Omental fat pad (tissue), 4 donors: ENCODE data around the gene SOAT2. TPM values are rescaled to one million over a fixed set of nuclear protein-coding genes. Genes with fewer than 3 reads are reported as not detected.

Experiments used
- ATAC-seq: fragments of 150-250 bp; one replicate; pipeline ENCODE4 v1.9.1; 2016; ENCODE audit warnings: mild to moderate bottlenecking, moderate library complexity; ENCODE audit not compliant: low FRiP score
- DNase-seq: peaks from one replicate; pipeline ENCODE4 v3.0.0-alpha.2; 2019; ENCODE audit warnings: low spot score
- total RNA-seq, 4 donors: library from RNA; depleted of rRNA; stranded (reverse); fragments of >200 nt; gene quantifications; one replicate each; pipeline ENCODE4 v1.1.0, GENCODE V29; 2016
- TF ChIP-seq, protein P1 (sequence below), 3 donors: fragments of 450-650 bp; IDR thresholded peaks; one replicate each; pipeline ENCODE4 v1.5.1; 2016 to 2017; ENCODE audit warnings: antibody characterized with exemption in 3 of 3, mild to moderate bottlenecking in 3 of 3, moderate library complexity in 2 of 3

Gene SOAT2
- total RNA-seq, 4 donors from 2014 or later: not detected

GRCh38 chr12:53115112-53115890, 12.0 kb downstream of the SOAT2 start:
- ATAC-seq (no peak), DNase-seq (no peak)
- TF ChIP-seq, protein P1, sequence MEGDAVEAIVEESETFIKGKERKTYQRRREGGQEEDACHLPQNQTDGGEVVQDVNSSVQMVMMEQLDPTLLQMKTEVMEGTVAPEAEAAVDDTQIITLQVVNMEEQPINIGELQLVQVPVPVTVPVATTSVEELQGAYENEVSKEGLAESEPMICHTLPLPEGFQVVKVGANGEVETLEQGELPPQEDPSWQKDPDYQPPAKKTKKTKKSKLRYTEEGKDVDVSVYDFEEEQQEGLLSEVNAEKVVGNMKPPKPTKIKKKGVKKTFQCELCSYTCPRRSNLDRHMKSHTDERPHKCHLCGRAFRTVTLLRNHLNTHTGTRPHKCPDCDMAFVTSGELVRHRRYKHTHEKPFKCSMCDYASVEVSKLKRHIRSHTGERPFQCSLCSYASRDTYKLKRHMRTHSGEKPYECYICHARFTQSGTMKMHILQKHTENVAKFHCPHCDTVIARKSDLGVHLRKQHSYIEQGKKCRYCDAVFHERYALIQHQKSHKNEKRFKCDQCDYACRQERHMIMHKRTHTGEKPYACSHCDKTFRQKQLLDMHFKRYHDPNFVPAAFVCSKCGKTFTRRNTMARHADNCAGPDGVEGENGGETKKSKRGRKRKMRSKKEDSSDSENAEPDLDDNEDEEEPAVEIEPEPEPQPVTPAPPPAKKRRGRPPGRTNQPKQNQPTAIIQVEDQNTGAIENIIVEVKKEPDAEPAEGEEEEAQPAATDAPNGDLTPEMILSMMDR (IDR thresholded peaks at IDR 0.05): no peak

GRCh38 chr12:53115891-53116648, 12.8 kb downstream of the SOAT2 start:
- ATAC-seq (no peak), DNase-seq (no peak)
- TF ChIP-seq, protein P1 (IDR thresholded peaks at IDR 0.05): no peak

DNA sequence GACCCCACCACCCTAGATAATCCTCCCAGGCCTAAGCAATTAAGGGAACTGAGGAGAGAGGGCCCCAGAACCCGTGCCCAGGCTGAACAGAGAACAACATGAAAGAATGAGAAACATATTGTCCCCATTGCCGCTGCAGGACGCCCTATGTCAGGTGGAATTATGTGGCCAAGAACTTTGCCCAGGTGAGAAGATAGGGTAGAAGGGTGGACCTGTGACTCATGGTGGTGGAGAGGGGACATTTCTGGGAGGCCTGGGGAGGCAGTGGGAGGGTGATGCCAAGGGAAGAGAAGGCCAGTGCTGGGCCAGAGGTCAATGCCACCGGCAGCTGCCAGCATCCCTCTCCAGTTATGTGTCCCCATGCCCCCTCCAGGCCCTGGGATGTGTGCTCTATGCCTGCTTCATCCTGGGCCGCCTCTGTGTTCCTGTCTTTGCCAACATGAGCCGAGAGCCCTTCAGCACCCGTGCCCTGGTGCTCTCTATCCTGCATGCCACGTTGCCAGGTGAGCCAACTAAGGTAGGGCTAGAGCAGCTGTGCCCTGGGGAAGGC, 15.5 kb downstream of the SOAT2 start:
- TF ChIP-seq, protein P1 (IDR thresholded peaks at IDR 0.05): no peak
- DNase-seq (no peak), ATAC-seq (no peak)

GRCh38 chr12:53120685-53121525, 17.6 kb downstream of the SOAT2 start:
- TF ChIP-seq, protein P1 (IDR thresholded peaks at IDR 0.05): no peak
- no peak for DNase-seq
- ATAC-seq: no peak

DNA sequence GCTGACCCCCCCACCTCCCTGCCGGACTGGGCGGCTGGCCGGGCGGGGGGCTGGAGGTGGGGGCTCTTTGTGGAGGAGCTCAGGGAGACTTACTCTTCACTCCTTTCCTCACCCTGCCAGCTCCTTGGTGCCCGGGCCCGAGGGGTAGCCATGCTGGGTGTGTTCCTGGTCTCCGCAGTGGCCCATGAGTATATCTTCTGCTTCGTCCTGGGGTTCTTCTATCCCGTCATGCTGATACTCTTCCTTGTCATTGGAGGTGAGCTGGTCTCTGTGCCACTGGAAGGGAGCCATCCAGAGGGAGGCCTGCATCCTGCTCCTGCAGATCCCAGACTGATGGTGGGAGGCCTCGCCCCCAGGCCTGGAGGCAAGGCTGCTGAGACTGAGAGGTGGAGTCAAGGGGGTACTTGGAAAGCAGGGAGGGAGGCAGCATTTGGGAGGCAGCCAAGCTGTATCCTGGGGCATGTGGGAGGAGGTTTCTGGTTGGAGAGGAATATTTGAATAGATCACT, 19.7 kb downstream of the SOAT2 start:
- ATAC-seq (no peak), DNase-seq (no peak)
- TF ChIP-seq, protein P1 (IDR thresholded peaks at IDR 0.05): no peak

DNA sequence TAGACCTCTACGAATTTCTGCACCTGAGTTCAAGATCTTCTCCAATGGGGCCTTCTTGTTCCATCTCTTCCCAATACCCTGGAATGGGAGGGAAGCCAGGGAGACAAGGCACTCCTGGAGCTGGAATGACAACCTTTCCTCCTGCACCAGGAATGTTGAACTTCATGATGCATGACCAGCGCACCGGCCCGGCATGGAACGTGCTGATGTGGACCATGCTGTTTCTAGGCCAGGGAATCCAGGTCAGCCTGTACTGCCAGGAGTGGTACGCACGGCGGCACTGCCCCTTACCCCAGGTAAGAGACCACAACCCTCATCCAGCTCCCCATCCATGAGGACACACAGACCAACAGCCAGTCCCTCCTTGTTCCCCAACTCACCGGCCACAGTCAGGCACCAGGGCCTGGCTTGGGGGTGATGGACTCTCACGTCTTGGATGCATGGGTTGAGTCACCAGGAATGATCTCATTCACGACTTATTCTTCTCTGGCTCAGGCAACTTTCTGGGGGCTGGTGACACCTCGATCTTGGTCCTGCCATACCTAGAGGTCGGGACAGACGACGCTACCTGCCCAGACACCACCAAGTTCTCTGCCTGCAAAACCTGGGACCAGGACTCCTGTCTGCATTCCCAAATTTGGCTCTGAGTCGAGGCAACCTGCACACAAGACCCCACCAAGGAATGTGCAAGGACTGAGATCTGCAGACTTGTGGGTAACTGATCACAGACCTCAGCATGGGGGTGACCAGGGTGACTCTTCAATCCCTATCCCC, 20.5 kb downstream of the SOAT2 start:
- no peak for ATAC-seq
- TF ChIP-seq, protein P1 (IDR thresholded peaks at IDR 0.05): no peak
- DNase-seq: no peak
